ENCODE data around the gene PIK3R1.

DNA sequence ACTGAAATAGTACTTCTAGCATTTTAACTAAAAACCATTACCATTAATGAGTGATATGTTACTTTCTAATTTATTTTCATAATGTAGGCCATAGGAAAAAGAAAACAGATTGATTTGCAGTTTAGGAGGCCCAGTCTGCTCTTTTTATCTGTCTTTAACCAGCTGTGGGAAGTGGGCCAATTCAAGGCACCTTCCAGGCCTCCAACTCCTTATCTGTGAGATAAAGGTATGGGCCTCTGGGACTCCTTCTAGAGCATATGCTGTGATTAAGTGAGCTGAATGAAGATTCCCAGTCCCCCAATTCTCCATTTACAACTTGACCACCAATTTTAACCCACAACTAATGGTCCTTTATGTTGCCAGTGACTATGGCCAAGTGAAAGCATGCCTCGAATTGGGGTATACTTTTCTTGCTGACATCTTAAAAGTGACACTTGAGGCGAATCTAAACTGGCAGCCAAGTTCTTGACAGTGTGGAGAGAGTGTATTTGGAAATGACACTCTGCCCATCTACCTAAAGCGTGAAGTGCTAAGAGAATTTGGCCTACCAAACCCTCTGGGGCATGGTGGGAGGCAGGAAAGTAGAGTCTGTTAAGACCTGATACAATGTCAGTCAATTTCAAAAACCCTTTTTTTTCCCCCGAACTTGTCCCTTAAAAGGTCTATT, 88.3 kb downstream of the PIK3R1 start:
- no peak for TF ChIP-seq RAD21 (IDR thresholded peaks at IDR 0.05; ENCODE audit: low read length)
- TF ChIP-seq, protein P1, sequence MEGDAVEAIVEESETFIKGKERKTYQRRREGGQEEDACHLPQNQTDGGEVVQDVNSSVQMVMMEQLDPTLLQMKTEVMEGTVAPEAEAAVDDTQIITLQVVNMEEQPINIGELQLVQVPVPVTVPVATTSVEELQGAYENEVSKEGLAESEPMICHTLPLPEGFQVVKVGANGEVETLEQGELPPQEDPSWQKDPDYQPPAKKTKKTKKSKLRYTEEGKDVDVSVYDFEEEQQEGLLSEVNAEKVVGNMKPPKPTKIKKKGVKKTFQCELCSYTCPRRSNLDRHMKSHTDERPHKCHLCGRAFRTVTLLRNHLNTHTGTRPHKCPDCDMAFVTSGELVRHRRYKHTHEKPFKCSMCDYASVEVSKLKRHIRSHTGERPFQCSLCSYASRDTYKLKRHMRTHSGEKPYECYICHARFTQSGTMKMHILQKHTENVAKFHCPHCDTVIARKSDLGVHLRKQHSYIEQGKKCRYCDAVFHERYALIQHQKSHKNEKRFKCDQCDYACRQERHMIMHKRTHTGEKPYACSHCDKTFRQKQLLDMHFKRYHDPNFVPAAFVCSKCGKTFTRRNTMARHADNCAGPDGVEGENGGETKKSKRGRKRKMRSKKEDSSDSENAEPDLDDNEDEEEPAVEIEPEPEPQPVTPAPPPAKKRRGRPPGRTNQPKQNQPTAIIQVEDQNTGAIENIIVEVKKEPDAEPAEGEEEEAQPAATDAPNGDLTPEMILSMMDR (conservative IDR thresholded peaks at IDR 0.05; ENCODE audit: low read depth, low read length) = no peak
